GM12872 (cell line): ENCODE results near the gene SLC37A3.

Experiments used
- CTCF ChIP-seq: IDR thresholded peaks from 3 replicates; pipeline ENCODE4 v1.5.1; 2011; ENCODE audit warnings: low read depth, mild to moderate bottlenecking, low read length, moderate library complexity; ENCODE audit not compliant: insufficient read depth

Gene SLC37A3

DNA sequence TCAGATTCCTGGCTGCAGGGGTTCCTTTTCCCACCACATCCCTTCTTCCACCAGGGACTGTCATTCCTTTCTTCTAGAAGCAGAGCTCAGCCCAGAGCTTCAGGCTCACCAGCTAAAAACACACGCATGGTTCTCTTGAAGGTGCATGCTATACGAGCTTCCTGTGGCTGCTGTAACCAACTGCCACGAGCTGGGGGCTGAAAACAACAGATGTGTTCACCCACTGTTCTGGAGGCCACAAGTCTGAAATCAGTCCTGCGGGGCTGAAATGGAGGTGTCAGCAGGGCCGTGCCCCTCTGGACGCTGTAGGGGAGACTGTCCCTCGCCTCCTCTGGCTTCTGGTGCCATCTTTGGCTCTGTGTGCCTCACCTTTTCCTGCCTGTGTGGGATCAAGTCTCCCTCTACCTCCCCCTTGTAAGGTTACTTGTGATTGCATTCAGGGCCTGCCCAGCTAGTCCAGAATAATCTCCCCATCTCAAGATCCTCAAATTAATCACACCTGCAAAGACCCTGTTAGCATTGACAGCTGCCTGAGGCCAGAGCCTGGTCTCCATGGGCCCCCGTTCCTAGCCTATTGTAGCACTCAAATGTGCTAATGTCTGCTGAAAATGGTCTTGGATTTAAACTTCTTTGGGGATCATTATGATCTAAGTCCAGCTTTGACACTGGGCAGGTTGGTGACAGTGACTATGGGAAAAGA is 19.3 kb upstream of the SLC37A3 start:
- TF ChIP-seq CTCF, result no peak

GRCh38 chr7:140416560-140416959 is 18.2 kb upstream of the SLC37A3 start:
- no peak for TF ChIP-seq CTCF

GRCh38 chr7:140415361-140415760 is 17.0 kb upstream of the SLC37A3 start:
- TF ChIP-seq CTCF, result no peak

DNA sequence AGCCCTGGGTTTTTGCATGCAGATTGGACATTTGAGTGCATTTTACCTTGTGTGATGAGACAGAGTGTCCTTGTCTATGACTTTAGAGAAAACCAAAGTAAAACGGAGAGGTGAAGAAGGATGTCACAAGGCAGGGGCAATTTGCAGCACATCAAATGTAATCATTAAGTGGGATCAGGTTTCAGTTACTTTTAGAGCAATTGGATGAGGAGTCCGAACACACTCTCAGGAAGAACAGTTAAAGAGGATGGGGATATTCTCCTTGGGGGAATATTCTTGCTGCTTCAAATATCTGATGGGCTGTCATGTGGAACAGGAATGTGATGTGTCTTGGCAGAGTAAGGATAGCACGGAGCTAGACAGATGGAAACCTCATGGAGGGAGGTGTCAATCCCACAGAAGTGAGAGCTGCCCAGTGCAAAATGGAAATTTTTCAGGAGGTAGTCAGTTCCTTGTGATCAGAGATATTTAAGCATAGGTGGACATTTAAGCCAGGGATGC is 6.3 kb upstream of the SLC37A3 start:
- no peak for TF ChIP-seq CTCF

DNA sequence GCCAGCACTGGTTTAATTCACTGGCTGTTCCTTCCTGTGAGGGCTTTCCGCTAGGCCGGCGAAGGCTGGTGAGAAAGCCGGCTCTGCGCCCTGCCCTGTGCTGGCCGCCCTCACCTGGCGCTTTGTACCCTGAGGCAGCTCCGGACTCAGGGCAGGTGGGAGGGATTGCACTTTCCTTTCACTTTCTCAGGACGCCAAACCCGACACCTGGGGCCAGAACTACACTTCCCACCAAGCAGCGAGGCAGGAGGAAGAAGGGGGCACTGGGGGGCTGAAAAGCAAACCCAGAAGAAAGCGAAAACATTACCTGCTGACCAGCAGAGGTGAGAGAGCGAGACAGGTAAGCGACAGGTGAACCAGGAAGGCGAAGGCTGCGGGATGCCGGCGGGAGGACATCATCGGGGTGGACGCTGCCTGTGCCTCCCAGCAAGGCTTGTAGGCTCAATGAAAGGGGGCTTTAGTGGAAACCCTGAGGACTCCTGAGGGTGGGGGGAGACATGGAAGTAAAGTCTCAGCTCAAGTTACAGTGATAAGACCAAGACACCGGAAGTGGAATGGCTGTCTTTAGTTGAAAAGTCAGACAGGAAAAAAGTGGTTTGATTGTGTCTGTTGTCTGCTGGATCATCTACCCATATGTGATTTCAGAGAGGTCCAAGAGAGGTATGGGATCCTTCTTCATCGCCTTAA is 5.7 kb upstream of the SLC37A3 start, which contains the start of gene RAB19:
RAB19 (plus strand) TSS at position 181 of the 687 bp plus-strand sequence. CDS start 3,589 bp downstream, outside the sequence.
- no peak for TF ChIP-seq CTCF

- TF ChIP-seq CTCF, result no peak
Observed at GRCh38 chr7:140402178-140402835, 4.0 kb upstream of the SLC37A3 start.

- no peak for TF ChIP-seq CTCF
Observed at GRCh38 chr7:140400381-140400780, 2.1 kb upstream of the SLC37A3 start.
